GM10266 (cell line): ENCODE measurements around the gene ABHD2.

Experiments
- DNase-seq: peaks from one replicate; pipeline ENCODE4 v3.0.0; 2012; ENCODE audit errors: extremely low spot score
- CTCF ChIP-seq: IDR thresholded peaks from 2 replicates; pipeline ENCODE4 v1.5.1; 2012; ENCODE audit warnings: mild to moderate bottlenecking, low read depth; ENCODE audit not compliant: control insufficient read depth, insufficient read depth; ENCODE audit errors: missing control alignments

ABHD2 gene

GRCh38 chr15:89123181-89123525 lies 34.9 kb downstream of the ABHD2 start:
- TF ChIP-seq CTCF = no peak
- DNase-seq = no peak

- no peak for DNase-seq
- no peak for TF ChIP-seq CTCF
These were observed 37.0 kb downstream of the ABHD2 start for GRCh38 chr15:89125088-89125826.

GRCh38 chr15:89126009-89126408 lies 37.8 kb downstream of the ABHD2 start:
- no peak for TF ChIP-seq CTCF
- DNase-seq = no peak

- TF ChIP-seq CTCF = no peak
- no peak for DNase-seq
These were observed 38.9 kb downstream of the ABHD2 start for GRCh38 chr15:89127054-89127702.

- DNase-seq = no peak
- TF ChIP-seq CTCF = no peak
These were observed 40.3 kb downstream of the ABHD2 start for GRCh38 chr15:89128320-89129122.

- TF ChIP-seq CTCF = peak; percentile 75
- peak; percentile 49 for DNase-seq
These were observed 41.0 kb downstream of the ABHD2 start for GRCh38 chr15:89129123-89129815.
